ENCODE data around the gene LY86. TPM values are rescaled to one million over a fixed set of nuclear protein-coding genes. Genes with fewer than 3 reads are reported as not detected.

Gene LY86
- total RNA-seq, 1 experiment from 2014 or later: not detected

DNA sequence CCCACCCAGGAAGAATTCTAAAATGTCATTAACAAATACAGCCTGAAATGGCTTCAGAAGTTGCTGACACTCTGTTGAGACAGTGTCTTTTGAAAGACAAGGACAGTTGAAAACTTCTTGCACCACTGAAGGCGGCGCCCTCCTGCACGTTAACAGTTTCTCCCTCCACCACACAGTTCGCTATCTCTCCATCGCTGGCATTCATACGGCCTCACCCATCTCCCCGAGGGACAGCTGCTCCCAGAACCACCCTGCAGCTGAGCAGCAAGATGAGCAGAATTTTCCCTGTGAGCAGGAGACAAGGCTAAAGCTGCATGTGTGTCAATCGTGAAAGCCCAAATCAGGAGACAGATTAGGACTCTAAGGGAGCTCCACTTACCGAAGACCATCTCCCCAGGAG, 113.3 kb downstream of the LY86 start:
- H3K4me1 Mint-ChIP-seq: peaks cover 21 to 26% of the 10 kb centered on the region in 2 experiments
- no peaks in the 10 kb centered on the region for H3K9me3 Mint-ChIP-seq
- Histone ChIP-seq H3K14ac (ENCODE audit: insufficient read depth, low read length) (no peak overlapping the region), H4K5ac (ENCODE audit: insufficient read length, low read depth, low read length) (no peak overlapping the region), H2BK15ac (ENCODE audit: low read depth, low read length) (no peak overlapping the region), H3K23me2 (ENCODE audit: insufficient read length, low read depth, low read length, poor library complexity, severe bottlenecking) (no peaks in the 10 kb centered on the region), H3K79me1 (ENCODE audit: insufficient read depth, low read depth, low read length, poor library complexity, severe bottlenecking) (no peaks in the 10 kb centered on the region), H2BK120ac (ENCODE audit: low read depth, low read length, poor library complexity, severe bottlenecking) (no peak overlapping the region), H3K18ac (ENCODE audit: insufficient read length, low read depth, low read length) (no peak overlapping the region), H3K27ac (ENCODE audit: insufficient read length, low read depth, low read length) (no peak overlapping the region), H4K91ac (ENCODE audit: insufficient read length, low read depth, low read length) (no peak overlapping the region), H2AK5ac (ENCODE audit: insufficient read length, low read length) (no peak overlapping the region), H2BK5ac (ENCODE audit: insufficient read length, low read length) (no peak overlapping the region), H2BK20ac (ENCODE audit: low read depth, low read length, poor library complexity, severe bottlenecking) (no peak overlapping the region), H3T11ph (ENCODE audit: low read length) (no peak overlapping the region), H3K79me2 (ENCODE audit: insufficient read depth, low read length) (no peaks in the 10 kb centered on the region), H3K23ac (ENCODE audit: insufficient read length, low read depth, low read length) (no peak overlapping the region), H3K9ac (ENCODE audit: extremely low read depth, insufficient read length, low read length) (no peak overlapping the region), H3K56ac (ENCODE audit: insufficient read length, low read depth, low read length) (no peak overlapping the region), H4K20me1 (ENCODE audit: control insufficient read depth, insufficient read depth, insufficient read length) (no peaks in the 10 kb centered on the region), H3K4ac (ENCODE audit: low read depth, low read length) (no peak overlapping the region), H3K4me1 (ENCODE audit: insufficient read depth, low read length) (no peaks in the 10 kb centered on the region), H3K4me2 (ENCODE audit: insufficient read depth, insufficient read length, low read length) (no peak overlapping the region), H3K9me3 (ENCODE audit: control insufficient read depth, low read depth, low read length) (no peaks in the 10 kb centered on the region), H3K27me3 (ENCODE audit: insufficient read depth, low read length) (0 out of 2 replicates have a peak, but pooled peaks cover 2% of the 10 kb centered on the region), H4K8ac (replicated peaks; ENCODE audit: insufficient read length, low read depth, low read length) (no peak overlapping the region), H2BK12ac (ENCODE audit: insufficient read length, low read depth, low read length) (no peak overlapping the region), H2AFZ (ENCODE audit: low read length) (no peak overlapping the region)
- H3K27me3 Mint-ChIP-seq (ENCODE audit: low read depth): no peaks in the 10 kb centered on the region
- H3K27ac Mint-ChIP-seq: no peak overlapping the region
- TF ChIP-seq, protein P1, sequence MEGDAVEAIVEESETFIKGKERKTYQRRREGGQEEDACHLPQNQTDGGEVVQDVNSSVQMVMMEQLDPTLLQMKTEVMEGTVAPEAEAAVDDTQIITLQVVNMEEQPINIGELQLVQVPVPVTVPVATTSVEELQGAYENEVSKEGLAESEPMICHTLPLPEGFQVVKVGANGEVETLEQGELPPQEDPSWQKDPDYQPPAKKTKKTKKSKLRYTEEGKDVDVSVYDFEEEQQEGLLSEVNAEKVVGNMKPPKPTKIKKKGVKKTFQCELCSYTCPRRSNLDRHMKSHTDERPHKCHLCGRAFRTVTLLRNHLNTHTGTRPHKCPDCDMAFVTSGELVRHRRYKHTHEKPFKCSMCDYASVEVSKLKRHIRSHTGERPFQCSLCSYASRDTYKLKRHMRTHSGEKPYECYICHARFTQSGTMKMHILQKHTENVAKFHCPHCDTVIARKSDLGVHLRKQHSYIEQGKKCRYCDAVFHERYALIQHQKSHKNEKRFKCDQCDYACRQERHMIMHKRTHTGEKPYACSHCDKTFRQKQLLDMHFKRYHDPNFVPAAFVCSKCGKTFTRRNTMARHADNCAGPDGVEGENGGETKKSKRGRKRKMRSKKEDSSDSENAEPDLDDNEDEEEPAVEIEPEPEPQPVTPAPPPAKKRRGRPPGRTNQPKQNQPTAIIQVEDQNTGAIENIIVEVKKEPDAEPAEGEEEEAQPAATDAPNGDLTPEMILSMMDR (conservative IDR thresholded peaks at IDR 0.05): no peak
- no CpG with 5 or more reads among the region's 9 CpGs for WGBS (ENCODE audit: extremely low coverage, insufficient read length, low lambda C conversion rate)
- H3K4me3 Mint-ChIP-seq: no peak overlapping the region
- DNase-seq: no peak
- H3K36me3 Mint-ChIP-seq (ENCODE audit: insufficient read depth in 1 of 3, low read depth in 3 of 3): no peaks in the 10 kb centered on the region

All from H9 (cell line).